ENCODE data around the gene PNLIPRP2.

The PNLIPRP2 gene

DNA sequence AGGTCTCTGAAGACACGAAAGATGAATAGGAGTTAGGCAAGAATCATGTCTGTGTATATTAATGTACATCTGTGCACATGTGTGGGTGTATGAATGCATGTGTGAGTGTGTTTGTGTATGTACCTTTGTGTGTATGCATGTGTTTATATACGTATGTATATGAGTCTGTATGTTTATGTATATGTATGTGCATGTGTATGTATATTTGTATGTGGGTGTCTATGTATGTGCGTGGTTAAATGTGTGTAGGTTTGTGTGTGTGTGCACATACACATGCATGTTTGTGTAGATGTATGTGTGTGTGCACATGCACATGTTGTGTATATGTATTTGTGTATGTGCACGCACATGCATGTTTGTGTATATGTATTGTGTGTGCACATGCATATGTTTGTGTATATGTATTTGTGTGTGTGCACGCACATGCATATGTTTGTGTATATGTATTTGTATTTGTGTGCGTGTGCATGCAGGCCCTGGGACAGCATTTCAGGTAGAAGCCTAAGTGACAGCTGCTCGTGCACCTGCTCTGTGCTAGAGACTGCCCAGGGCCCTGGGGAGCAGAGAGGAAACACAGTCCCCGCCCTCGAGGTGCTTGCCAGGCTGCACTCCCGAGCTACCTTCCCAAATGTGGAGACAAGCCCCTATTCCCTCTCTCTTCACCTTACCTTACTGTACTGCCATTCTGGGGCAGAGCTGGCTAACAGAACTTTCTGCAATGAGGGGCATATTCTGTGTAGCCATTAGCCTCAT is 17.9 kb upstream of the PNLIPRP2 start:
- no peak for ATAC-seq
- TF ChIP-seq ZFP30 (CRISPR knock-in tag; IDR thresholded peaks at IDR 0.05) (no peak), ARNTL (CRISPR knock-in tag; IDR thresholded peaks at IDR 0.05; ENCODE audit: borderline replicate concordance, low read depth) (no peak), BACH2 (CRISPR knock-in tag; IDR thresholded peaks at IDR 0.05; ENCODE audit: borderline replicate concordance) (no peak), OSR1 (CRISPR knock-in tag; IDR thresholded peaks at IDR 0.05) (no peak), PPARA (CRISPR knock-in tag; IDR thresholded peaks at IDR 0.05; ENCODE audit: borderline replicate concordance) (no peak), GLIS3 (CRISPR knock-in tag; IDR thresholded peaks at IDR 0.05) (no peak), ZNF70 (CRISPR knock-in tag; IDR thresholded peaks at IDR 0.05) (no peak), SNAI2 (CRISPR knock-in tag; IDR thresholded peaks at IDR 0.05) (no peak), CSDC2 (CRISPR knock-in tag; IDR thresholded peaks at IDR 0.05) (no peak), RARB (CRISPR knock-in tag; IDR thresholded peaks at IDR 0.05) (no peak), ZFP3 (CRISPR knock-in tag; IDR thresholded peaks at IDR 0.05) (no peak), TCF4 (CRISPR knock-in tag; IDR thresholded peaks at IDR 0.05; ENCODE audit: borderline replicate concordance) (no peak), ZC3H10 (CRISPR knock-in tag; IDR thresholded peaks at IDR 0.05) (no peak), ZNF565 (CRISPR knock-in tag; conservative IDR thresholded peaks at IDR 0.05; ENCODE audit: low read depth) (no peak), ESRRG (CRISPR knock-in tag; IDR thresholded peaks at IDR 0.05) (no peak)
- TF ChIP-seq, protein P1, sequence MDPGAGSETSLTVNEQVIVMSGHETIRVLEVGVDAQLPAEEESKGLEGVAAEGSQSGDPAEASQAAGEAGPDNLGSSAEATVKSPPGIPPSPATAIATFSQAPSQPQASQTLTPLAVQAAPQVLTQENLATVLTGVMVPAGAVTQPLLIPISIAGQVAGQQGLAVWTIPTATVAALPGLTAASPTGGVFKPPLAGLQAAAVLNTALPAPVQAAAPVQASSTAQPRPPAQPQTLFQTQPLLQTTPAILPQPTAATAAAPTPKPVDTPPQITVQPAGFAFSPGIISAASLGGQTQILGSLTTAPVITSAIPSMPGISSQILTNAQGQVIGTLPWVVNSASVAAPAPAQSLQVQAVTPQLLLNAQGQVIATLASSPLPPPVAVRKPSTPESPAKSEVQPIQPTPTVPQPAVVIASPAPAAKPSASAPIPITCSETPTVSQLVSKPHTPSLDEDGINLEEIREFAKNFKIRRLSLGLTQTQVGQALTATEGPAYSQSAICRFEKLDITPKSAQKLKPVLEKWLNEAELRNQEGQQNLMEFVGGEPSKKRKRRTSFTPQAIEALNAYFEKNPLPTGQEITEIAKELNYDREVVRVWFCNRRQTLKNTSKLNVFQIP (CRISPR knock-in tag; IDR thresholded peaks at IDR 0.05; ENCODE audit: borderline replicate concordance, low read depth) = no peak
- TF ChIP-seq, protein P2, sequence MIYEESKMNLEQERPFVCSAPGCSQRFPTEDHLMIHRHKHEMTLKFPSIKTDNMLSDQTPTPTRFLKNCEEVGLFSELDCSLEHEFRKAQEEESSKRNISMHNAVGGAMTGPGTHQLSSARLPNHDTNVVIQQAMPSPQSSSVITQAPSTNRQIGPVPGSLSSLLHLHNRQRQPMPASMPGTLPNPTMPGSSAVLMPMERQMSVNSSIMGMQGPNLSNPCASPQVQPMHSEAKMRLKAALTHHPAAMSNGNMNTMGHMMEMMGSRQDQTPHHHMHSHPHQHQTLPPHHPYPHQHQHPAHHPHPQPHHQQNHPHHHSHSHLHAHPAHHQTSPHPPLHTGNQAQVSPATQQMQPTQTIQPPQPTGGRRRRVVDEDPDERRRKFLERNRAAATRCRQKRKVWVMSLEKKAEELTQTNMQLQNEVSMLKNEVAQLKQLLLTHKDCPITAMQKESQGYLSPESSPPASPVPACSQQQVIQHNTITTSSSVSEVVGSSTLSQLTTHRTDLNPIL (CRISPR knock-in tag; IDR thresholded peaks at IDR 0.05; ENCODE audit: low read depth) = no peak
- TF ChIP-seq, protein P3, sequence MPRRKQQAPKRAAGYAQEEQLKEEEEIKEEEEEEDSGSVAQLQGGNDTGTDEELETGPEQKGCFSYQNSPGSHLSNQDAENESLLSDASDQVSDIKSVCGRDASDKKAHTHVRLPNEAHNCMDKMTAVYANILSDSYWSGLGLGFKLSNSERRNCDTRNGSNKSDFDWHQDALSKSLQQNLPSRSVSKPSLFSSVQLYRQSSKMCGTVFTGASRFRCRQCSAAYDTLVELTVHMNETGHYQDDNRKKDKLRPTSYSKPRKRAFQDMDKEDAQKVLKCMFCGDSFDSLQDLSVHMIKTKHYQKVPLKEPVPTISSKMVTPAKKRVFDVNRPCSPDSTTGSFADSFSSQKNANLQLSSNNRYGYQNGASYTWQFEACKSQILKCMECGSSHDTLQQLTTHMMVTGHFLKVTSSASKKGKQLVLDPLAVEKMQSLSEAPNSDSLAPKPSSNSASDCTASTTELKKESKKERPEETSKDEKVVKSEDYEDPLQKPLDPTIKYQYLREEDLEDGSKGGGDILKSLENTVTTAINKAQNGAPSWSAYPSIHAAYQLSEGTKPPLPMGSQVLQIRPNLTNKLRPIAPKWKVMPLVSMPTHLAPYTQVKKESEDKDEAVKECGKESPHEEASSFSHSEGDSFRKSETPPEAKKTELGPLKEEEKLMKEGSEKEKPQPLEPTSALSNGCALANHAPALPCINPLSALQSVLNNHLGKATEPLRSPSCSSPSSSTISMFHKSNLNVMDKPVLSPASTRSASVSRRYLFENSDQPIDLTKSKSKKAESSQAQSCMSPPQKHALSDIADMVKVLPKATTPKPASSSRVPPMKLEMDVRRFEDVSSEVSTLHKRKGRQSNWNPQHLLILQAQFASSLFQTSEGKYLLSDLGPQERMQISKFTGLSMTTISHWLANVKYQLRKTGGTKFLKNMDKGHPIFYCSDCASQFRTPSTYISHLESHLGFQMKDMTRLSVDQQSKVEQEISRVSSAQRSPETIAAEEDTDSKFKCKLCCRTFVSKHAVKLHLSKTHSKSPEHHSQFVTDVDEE (CRISPR knock-in tag; IDR thresholded peaks at IDR 0.05) = no peak
- TF ChIP-seq, protein P4, sequence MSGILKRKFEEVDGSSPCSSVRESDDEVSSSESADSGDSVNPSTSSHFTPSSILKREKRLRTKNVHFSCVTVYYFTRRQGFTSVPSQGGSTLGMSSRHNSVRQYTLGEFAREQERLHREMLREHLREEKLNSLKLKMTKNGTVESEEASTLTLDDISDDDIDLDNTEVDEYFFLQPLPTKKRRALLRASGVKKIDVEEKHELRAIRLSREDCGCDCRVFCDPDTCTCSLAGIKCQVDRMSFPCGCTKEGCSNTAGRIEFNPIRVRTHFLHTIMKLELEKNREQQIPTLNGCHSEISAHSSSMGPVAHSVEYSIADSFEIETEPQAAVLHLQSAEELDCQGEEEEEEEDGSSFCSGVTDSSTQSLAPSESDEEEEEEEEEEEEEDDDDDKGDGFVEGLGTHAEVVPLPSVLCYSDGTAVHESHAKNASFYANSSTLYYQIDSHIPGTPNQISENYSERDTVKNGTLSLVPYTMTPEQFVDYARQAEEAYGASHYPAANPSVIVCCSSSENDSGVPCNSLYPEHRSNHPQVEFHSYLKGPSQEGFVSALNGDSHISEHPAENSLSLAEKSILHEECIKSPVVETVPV (CRISPR knock-in tag; IDR thresholded peaks at IDR 0.05) = no peak
- TF ChIP-seq, protein P5, sequence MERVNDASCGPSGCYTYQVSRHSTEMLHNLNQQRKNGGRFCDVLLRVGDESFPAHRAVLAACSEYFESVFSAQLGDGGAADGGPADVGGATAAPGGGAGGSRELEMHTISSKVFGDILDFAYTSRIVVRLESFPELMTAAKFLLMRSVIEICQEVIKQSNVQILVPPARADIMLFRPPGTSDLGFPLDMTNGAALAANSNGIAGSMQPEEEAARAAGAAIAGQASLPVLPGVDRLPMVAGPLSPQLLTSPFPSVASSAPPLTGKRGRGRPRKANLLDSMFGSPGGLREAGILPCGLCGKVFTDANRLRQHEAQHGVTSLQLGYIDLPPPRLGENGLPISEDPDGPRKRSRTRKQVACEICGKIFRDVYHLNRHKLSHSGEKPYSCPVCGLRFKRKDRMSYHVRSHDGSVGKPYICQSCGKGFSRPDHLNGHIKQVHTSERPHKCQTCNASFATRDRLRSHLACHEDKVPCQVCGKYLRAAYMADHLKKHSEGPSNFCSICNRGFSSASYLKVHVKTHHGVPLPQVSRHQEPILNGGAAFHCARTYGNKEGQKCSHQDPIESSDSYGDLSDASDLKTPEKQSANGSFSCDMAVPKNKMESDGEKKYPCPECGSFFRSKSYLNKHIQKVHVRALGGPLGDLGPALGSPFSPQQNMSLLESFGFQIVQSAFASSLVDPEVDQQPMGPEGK (CRISPR knock-in tag; IDR thresholded peaks at IDR 0.05; ENCODE audit: borderline replicate concordance) = no peak

DNA sequence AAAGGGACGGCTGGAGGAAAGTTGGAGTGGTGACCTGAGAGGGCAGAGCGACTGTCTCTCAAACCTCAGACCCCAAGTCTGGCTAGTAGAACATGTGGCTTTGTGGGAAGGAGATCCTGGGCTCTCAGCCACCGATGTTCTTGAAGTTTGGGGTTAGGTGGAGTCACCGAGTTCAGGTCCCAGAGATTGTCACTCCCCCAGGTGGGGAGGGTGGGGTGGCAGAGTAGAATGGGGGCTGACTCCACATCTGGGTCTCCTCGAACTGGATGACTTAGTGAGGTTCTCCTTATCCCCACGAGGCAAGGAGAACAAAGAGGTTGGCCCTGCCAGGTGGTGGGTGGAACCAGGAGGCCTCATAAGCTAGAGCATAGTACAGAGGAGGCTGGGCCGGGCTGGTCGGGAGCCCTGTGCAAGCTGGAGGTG is 14.7 kb upstream of the PNLIPRP2 start:
- no peak for ATAC-seq
- no peak for TF ChIP-seq ZNF8 (CRISPR knock-in tag; IDR thresholded peaks at IDR 0.05)
- TF ChIP-seq, protein P2 (CRISPR knock-in tag; IDR thresholded peaks at IDR 0.05; ENCODE audit: low read depth) = no peak
- TF ChIP-seq GLIS3 (CRISPR knock-in tag; IDR thresholded peaks at IDR 0.05) = no peak
- TF ChIP-seq ZNF70 (CRISPR knock-in tag; IDR thresholded peaks at IDR 0.05) = no peak
- TF ChIP-seq, protein P4 (CRISPR knock-in tag; IDR thresholded peaks at IDR 0.05) = no peak
- no peak for TF ChIP-seq RARB (CRISPR knock-in tag; IDR thresholded peaks at IDR 0.05)
- TF ChIP-seq BACH2 (CRISPR knock-in tag; IDR thresholded peaks at IDR 0.05; ENCODE audit: borderline replicate concordance) = no peak
- no peak for TF ChIP-seq ISL1 (CRISPR knock-in tag; IDR thresholded peaks at IDR 0.05)
- TF ChIP-seq CSDC2 (CRISPR knock-in tag; IDR thresholded peaks at IDR 0.05) = no peak
- no peak for TF ChIP-seq ZFP3 (CRISPR knock-in tag; IDR thresholded peaks at IDR 0.05)
- TF ChIP-seq OSR1 (CRISPR knock-in tag; IDR thresholded peaks at IDR 0.05) = no peak
- no peak for TF ChIP-seq ZC3H10 (CRISPR knock-in tag; IDR thresholded peaks at IDR 0.05)
- TF ChIP-seq ZNF565 (CRISPR knock-in tag; conservative IDR thresholded peaks at IDR 0.05; ENCODE audit: low read depth) = no peak
- TF ChIP-seq, protein P1 (CRISPR knock-in tag; IDR thresholded peaks at IDR 0.05; ENCODE audit: borderline replicate concordance, low read depth) = no peak

Measured in SK-N-SH treated with all-trans-retinoic acid at 6 μM for 48 hours (cell line).